HG03095 (cell line): Measurements from ENCODE around the gene INSYN2A.

ENCODE experiments used
- ATAC-seq: cut with Tn5 transposase; IDR thresholded peaks from one replicate; pipeline ENCODE4 v1.9.1; 2021; ENCODE audit warnings: moderate library complexity; ENCODE audit not compliant: unreplicated experiment

The INSYN2A gene, protein sequence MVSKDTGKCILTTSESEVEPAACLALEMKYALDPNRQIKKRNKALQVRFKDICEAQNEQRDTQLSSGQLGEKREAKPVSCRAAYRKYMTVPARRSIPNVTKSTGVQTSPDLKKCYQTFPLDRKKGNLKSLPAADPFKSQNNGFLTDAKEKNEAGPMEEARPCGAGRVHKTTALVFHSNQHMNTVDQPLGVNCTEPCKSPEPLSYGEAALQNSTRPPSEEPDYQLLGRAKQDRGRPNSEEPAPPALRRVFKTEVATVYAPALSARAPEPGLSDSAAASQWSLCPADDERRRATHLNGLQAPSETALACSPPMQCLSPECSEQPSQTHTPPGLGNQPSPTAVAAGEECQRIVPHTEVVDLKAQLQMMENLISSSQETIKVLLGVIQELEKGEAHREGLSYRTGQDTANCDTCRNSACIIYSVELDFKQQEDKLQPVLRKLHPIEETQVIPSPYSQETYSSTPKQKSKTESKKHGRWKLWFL

DNA sequence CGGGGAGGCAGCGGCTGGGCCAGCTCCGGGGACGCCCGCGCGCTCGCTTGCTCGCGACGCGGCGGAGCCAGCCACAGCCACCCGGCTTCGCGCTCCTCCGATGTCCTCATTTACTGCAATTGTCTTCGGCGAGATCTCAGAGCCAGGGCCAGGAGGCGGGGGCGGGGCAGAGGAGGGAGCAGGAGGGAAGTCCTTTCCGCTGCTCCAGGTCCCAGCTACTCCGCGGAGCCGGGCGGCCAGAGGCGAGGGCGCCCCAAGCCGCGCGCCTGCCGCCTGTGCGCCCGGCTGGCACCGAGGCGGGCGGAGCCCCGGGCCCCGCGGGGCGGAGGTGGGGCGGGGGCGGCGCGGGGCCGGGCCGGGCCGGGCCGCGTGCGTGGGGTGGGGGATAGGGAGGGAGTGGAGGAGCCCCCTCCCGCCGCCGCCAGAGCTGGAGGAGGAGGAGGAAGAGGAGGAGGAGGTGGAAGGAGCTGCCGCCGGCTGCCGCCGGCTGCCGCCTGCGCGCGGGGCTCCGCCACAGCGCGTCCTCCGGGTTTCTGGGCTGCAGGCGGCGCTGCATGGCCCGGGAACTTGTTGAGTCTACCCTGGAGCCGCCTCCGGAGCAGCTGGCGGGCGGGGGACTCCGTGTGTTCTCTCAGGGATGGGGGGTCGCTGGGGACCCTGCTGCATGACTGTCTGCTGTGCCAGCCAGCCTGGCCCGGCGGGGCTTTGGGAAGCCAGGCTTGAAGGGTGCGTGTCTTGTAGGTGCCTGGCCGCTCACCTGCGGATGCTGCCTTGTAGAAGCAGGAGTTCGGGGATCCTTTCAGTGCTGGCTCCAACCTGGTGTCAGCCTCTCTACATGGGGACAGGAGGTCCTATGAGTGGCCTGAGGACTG lies at the start of gene INSYN2A:
TSS of gene INSYN2A (minus strand) at position 310 of the 872 bp plus-strand sequence. CDS start 20,196 bp downstream, outside the sequence.
- ATAC-seq, result no peak

DNA sequence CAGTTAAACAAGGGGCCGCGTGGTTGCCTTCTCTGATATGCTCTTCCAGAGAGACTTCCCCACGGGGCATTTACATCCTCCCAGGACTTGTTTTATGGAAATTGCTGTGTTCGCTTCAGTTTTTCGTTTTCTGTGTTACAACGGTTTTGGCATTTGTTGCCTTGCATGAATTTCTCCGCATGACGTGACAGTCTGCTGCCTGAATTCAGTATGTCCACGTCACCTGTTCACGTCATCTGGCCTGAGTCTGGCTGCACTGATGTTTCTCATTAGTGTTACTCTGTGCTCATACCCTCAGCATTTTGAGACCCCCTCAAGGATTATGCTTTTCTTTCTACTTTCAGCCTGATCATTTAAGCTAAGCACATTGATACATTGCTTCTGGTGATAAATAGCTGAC lies 49.1 kb upstream of the INSYN2A start:
- no peak for ATAC-seq

DNA sequence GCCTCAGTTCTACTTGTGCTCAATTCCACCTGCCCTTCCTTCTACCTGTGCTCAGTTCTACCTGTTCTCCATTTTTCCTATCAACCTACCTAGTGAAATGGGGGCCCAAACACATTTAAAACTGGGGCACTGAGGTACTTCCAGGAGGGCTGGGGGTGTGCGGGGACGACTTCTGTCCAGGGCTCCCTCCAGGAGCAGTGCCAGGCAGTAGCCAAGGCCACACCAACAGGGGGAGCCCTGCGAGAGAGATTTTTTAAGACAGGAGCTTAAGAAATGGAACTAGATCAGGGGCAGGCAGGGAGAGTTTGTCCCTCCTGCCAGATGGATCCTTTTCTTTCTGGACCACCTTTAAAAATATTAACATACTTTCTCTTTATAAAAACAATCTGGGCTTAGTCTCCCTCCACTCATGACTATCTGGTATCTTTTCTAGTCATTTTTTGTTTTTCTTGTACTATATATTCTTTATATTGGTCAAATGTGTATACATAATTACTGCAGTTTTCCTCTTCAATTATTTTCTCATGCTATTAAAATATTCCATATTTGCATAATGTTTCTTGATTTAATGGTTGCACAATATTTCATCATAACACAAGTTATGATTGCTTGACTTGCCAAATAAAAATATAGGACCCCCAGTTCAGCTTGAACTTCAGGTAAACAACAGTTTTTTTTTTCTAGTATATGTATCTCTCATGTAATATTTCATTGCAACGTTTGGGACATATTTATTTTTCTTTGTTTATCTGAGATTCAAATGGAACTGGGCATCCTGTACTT lies 47.3 kb upstream of the INSYN2A start:
- ATAC-seq, result no peak

DNA sequence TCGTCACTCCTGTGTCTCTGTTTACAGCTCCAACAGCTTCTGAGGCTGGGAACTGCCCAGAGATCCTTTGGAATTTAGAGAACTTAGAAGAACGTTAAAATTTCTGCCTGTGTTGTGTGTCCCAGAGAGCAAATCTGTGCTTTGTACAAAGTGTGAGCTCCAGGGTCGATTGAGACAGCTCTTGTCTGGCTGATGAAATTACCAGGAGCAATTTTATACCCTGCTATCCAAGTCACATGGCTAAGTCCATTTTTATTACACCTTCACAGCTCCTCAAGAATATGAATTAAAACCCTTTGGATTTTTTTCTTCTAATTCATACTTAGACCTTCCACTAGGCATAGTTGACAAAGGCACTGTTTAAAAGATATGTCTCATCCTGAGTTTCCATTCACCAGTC lies 46.5 kb upstream of the INSYN2A start:
- no peak for ATAC-seq

DNA sequence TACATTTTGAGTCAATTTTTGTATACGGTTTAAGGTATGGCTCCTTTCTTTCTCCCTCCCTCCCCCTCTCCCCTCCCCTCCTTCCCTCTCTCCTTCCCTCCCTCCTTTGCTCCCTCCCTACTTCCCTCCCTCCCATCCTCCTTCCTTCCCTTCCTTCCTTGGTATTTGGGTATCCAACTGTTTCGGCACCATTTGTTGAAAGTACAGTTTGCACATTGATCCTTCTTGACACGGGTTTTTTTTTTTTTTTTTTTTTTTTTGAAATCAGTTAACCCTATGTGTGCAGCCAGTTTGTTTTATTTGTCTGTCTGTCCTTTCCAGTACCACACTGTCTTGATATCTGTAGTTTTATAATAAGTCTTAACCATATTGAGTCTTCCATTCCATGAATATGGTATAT lies 39.9 kb upstream of the INSYN2A start:
- ATAC-seq, result no peak

DNA sequence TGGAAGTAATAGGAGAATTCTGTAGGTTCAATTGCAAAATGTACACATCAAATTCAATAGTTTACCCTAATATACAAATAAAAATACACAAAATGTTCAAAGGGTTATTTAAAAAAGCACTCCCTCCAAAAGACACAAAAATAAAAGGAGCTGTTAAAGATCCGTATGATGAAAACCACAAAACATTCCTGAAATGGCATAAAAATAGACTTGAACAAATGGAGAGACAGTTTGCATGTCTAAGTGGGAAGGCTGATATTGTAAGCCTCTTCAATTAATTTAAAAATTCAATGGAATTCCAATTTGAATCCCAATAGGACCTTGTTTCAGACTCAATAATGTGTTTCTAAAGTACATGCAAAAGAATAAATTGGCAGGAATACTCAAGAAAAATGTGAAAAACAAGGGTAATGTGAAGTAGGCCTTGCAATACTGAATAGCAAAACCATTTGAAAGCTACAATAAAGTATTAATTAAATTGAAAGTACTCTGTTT lies 38.0 kb upstream of the INSYN2A start:
- ATAC-seq, result no peak

DNA sequence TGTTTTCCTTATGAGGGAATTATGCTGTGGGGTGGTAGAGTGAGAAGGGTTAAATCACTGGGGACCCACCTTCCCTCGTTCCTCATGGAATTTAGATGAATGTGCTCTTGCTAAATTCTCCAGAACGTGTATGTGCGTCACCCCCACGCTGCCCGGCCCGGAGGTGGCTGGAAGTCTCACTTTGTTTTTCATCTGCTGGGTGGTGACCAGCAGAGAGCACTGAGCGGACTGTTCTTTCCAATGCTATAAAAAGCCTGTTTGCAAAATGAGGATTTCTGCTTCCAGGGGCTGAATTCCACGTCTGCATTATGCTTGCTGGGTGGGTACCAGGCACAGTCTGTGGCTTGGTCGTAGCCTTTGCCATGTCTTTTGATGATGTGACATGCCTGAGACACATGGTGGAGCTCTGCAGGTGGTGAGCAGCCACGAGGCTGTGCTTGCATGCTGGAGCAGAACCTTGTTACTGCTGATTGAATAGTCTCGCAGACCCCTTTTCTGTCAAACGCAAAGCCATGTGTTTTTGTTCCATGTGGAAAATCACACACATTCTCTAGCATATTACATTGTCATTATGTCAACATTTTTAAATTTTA lies 31.9 kb upstream of the INSYN2A start:
- ATAC-seq, result no peak

DNA sequence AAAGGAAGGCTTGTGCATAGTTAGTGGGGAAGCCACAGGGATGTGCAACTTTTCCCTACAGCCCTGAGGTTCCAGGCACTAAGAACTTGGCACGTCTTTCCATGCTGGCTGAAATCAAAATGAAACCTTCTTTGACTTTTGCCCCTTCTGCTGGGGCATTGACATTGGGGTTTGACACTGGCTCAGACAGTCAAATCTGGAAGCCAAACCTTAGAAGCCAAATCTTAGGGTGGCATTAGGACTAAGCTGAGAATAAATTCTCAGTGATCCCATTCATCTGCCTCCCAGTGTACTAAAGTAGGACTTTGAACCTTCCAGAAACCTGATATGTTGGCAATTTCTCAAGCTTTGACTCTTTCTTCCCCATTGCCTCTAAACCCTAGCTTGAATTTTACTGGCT lies 31.3 kb upstream of the INSYN2A start:
- no peak for ATAC-seq

DNA sequence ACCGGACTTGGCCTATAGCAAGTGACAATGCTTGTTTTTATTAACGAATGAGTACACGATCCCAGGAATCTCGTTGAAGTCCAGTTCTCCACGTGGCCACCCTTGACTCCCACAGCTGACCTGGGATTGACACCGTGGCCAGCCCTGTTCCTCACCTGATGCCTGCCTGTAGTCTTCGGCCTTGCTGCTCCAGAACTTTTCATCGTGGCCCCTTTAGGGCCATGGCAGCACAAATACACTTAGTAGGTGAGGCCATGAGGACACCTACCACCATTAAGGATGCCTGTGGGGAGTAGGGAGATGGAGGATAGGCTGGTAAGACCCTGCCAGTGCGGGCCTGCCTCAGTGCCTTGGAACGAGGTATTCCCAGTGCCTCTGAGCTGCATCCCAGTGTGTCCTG lies 30.6 kb upstream of the INSYN2A start:
- ATAC-seq, result no peak

DNA sequence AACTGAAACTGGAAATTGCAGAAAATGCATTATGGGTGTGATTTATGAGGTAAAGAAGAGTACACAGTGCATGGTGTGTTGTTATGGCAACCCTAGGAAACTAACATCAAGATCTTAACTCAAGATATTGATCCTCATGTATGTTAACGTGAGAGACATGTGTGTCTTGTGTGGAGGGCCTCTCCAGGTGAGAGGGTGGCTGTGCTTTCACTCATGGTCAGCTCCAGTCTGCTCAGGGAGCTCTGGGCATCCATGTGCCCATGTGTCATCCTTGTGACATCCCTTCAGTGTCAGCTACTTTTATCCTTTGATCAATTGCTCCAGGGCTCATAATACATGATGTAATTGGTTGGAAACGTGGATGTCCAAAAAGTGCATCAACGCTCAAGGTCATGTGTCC lies 24.9 kb upstream of the INSYN2A start:
- ATAC-seq, result no peak

DNA sequence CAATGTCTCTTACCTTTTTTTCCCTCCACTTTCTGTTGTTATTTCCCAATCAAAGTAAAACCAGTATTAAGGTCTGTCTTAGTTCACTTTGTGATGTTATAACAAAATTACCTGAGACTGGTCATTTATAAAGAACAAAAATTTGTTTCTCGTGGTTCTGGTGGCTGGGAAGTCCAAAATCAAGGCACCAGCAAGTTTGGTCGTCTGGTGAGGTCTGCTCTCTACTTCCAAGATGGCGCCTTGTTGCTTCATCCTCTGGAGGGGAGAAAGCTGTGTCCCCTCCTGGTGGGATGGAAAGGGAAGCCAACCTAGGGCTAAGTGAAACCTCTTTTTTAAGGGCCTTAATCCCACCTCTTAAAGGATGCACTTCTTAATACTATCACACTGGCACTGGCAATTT lies 22.3 kb upstream of the INSYN2A start:
- no peak for ATAC-seq

DNA sequence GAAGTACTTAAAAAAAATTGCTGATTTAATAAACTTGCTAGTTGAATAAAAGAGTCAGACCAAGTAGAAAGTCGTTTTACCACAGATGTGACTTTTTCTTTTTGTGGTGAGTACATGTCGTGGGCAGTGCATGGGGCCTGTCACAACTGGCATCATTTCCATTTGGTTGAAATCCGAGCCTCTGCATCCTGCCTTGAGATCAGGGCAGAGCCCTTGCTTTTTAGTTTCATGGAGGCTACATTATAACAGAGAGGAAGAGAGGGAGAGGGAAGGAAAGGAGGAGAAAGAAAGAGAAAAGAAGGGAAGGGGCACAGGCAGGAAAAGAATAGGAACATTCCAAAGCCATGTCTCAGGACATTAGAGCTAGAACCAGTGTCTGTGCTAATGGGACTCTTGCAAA lies 20.4 kb upstream of the INSYN2A start:
- no peak for ATAC-seq

DNA sequence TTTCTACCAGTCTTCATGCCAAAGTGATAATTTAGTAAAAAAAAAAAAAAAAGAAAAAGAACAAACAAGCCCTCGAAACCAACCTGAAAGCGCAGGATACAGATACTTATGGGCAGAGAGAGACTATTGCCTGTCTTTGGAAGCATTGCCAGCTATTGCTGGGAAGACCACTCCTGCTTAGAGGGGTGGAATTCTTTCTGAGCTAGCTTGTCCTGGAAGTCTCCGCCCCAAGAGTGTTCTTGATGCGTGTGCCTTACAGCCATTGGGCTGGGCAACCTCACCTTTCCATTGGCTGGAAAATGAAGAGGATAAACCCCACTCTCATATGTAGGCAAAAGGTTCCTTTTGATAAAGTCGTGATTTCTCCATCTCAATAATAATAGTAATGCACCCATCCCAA lies 19.9 kb upstream of the INSYN2A start:
- ATAC-seq, result no peak

DNA sequence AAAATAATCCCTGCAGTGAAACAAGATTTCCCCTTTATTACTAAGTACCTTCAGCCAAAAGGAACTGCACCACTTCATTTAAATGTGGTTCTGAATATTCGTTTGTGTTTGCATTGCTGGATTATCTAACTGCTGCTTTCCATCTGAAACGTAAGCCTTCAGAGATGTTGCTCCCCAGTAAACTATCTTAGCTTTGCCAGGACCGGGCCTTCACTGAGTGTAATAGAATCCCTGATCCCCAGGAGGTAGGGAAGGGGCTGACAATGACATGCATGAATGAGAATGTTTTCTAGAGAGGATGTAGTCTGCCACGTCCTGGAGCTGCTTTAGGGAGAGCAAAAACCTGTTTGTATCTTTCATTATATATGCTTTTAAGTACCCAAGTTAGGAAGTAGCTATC lies 19.5 kb upstream of the INSYN2A start:
- no peak for ATAC-seq

DNA sequence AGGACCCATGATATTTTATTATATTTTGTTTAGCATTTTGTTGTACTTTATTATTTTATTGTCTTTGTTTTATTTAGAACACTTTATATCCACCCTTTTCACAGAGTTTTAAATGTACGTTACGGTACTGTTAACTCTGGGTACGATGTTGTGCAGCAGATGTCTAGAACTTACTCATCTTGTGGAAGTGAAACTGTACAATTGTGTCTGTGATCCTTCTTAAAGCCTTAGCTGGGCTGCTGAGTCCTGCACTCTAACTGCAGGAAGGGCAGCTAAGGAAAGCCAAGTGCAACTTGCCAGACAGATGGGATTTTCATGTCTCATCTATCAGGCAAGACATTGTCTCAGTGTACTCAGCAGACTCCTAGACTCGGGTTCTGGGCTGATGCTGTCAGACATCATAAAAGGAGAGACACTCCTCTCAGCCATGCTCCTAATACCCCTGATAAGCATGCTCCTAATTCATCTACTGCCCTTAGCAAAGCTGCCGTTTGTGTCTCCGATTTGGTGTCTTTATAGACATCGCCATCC lies 14.6 kb upstream of the INSYN2A start:
- ATAC-seq, result no peak

DNA sequence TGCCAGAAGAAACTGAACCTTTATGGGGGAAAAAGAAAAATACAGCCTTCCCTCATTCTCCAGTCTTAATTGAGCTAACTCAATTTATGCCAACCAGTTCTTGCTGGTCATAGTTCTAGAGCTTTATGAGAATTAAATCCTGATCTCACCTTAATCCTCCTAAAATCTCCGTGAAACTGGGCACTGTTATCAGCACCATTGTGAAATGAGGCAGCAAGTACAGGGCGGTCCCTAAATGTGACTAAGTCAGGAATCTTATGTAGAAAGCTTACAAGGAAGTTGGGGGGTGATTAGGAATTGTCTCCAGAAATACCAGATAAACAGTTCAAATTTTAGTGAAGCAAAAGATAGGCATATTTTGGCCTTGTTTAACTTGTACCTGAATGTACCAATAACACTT lies 10.7 kb upstream of the INSYN2A start:
- ATAC-seq, result no peak

DNA sequence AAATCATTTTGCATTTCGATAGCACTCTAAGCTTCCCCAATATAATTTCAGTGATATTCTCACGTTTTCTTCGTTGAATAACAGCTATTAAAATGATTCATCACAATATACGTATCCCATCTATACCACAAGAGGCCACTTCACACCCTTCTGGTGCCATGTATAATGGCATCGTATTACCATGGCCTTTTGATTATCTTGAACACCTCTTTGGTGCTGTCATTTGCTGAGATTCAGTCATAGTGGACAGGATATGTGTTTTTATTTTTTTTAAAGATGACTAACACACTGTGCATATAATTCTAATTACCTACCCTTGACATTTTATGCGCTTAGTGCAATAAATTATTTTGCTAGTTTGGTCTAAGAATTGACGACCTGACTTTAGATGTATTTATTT lies 6.7 kb upstream of the INSYN2A start:
- no peak for ATAC-seq

DNA sequence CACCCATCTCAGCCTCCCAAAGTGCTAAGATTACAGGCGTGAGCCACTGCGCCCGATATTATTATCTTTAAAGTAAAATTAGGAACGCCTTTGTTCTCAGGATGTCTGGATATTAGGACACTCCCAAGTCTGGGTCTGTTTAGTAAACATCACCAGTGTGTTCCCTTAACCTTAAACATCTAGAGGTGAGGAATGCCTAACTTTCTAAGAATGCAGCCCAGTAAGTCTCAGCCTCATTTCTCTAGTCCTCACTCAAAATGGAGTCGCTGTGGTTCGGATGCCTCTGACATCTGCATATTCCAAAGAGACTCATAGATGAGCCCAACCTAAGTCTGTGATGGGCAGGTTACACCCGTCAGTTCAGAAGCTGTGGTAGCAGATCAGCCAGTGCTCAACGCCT lies 4.3 kb upstream of the INSYN2A start:
- ATAC-seq, result no peak

DNA sequence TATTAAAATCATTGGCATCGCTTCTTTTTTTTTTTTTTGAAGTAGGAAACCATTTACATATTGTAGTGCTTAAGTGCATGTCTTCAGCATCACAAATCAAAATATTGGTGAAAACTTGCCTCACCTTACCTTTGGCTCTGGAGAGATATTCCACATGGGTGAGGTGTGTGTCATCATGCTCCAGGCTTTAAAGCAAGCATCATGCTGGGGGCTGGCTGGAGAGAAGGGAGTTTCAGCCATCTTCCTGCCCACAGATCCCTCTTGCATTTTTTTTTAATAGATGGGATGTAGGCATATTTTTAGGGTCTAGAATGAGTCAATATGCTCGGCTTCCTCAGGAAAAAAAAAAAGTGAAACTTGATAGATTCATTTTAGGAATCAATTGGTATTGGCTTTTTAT lies 2.3 kb upstream of the INSYN2A start:
- ATAC-seq, result no peak

DNA sequence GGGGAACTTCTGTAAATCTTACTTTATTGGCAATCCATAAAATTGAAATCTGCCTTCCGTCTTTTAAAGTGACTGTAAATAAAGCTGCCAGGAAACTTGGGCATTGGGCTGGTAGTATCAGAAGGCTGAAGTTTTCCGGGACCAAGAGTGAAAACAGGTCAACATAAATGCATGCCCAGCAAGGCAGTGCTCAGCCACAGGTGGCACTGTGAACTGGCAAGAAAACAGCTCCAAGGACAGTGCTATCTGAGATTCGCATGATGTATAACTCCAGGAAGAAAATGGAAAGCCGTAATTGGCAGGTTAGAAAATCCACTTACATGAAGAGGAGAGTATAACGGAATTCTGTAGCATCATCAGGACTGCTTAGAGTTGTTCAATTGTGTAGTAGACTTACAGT lies 1.9 kb upstream of the INSYN2A start:
- no peak for ATAC-seq

DNA sequence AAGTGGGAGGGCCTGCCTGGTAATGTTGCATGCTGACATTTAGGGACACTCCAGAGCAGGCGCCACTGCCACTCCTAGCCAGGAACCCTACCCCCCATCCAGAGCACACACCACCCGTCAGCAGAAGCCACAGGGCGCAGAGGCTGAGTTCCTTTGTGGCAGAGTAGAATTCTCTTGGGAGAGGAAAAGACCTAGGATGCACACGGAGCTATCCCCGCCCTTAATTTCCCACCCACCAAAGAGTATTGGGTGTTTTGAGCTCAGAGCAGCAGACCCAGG lies 702 bp upstream of the INSYN2A start:
- no peak for ATAC-seq
